A673 (cell line): ENCODE measurements around the gene WDR26.

Source experiments
- CTCF ChIP-seq: fragments of 300-800, 200-600 bp; sonication (generic); conservative IDR thresholded peaks from 2 replicates; pipeline ENCODE4 v1.5.1; 2017; ENCODE audit warnings: low read depth, mild to moderate bottlenecking, antibody characterized with exemption, low read length, moderate library complexity, mixed read lengths
- EZH2 ChIP-seq: fragments of 200-600 bp; sonication (generic); IDR thresholded peaks from 2 replicates; pipeline ENCODE4 v1.6.1; 2017; ENCODE audit warnings: borderline replicate concordance, low read depth, mild to moderate bottlenecking, mixed read lengths, antibody characterized with exemption, low read length; ENCODE audit not compliant: poor library complexity, severe bottlenecking

DNA sequence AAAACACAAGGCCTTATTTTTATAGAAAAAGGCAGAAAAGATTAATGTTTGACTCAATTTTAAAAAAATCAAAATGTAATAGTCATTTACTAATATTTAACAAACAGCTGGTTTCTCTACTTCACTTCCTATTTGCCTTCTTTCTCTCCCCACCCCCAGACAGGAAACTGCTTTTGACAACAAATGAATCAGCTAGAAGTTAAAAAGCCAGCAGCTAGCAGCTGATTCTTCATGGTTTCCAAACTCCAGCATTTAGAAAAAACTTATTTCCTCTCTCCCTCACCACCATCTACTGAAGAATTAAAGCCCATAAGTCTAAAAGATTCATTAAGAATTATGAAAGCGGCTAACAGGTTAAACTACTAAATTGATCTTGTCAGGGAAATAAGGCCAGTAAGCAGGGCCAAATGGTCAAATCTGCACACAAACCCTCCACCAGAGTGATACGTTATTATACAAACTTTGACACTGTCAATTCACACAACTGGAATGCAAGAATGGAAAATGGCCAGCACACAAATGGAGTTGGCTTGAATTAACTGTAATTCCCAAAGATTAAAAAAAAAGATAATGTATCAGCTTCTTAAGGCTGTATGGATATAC lies 4.0 kb downstream of the WDR26 start:
- TF ChIP-seq CTCF = no peak
- no peak for TF ChIP-seq EZH2
